ENCODE measurements around the gene SCARB1. TPM values are rescaled to one million over a fixed set of nuclear protein-coding genes. Genes with fewer than 3 reads are reported as not detected.

The SCARB1 gene
- total RNA-seq, 1 donor from 2014 or later = 10.2 TPM

DNA sequence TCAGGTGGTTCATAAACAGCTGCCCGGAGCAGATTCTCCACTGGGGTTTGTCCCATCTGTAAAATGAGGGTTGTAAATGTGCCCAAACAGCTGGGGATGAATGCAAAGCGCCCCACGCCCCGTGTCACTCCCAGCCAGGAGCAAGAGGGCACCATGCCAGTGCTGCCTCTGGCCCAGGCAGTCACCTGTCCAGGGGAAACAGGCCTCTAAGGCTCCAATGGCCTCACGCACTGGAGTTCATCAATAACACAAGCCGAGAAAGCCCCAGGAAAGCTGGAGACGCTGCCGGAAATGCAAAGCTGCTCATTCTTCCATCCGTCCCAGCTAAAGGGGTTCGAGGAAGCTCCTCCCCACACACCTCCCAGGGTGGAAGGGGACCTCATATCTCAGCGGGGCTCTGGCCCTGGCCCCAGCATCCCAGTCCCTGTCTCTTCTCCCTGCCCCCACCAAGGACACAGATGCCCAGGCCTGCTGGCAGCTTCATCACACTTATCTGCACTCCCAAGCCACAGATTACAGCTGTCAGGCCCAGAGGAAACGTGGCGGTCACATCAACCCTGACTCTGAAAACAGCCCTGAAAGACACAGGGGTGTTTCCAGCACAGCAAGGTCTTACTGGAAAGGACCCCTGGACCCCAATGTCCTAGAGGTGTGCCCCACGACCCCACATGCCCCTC is 21.5 kb downstream of the SCARB1 start:
- no peak for ATAC-seq

DNA sequence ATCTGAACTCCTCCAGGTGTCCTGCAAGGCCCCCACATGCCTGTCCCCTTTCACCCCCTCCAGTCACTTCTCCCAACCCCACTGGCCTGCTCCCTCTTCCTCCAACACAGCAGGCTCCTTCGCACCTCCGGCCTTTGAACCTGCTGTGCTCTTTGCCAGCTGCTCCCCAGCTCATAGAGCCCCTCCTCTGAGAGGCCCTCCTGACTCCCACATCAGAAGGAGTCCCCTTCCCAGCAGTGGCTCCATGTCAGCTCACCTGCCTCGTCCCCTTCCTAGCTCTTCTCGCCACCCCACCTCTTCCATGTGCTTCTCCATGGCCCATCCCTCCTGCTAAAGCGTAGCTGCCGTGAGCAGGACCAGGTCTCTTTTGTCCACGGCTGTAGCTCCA is 22.1 kb downstream of the SCARB1 start:
- ATAC-seq = no peak

DNA sequence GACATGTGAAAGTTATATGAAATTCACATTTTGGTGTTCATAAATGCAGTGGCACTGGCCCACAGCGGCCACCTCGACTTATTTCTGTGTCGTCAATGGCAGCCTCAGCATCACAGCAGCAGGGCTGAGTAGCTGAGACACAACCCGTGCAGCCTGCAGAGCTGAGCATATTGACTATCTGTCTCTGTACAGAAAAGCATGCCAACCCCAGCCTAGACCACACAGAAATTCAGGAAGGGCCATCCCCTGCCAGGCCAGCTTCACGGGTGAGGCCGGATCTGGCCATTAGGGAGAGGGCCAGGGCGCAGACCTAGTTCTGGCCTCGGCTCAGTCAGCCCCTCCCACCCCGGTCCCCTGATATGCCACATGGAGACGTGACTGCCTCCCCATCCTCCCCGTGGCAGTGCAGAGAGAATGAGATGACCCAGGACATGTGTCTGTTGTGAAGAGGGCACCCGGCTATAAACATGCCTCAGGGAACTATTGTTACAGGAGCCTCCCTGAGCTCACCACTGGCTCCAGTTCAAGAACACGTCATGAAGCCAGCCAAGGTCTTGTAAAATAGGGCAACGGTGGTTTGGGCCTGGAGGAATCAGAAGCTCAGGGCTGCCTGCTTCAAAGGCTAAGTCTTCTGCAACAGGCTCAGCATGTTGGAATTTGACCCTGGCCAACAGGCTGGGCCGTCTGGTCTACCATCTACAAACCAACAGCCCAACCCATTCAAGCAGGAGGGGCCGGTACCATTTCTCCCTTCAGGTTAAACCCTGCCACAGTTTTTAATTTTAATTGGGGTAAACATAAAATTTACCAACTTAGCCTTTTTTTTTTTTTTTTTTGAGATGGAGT is 25.5 kb downstream of the SCARB1 start:
- ATAC-seq = peak; percentile 82

DNA sequence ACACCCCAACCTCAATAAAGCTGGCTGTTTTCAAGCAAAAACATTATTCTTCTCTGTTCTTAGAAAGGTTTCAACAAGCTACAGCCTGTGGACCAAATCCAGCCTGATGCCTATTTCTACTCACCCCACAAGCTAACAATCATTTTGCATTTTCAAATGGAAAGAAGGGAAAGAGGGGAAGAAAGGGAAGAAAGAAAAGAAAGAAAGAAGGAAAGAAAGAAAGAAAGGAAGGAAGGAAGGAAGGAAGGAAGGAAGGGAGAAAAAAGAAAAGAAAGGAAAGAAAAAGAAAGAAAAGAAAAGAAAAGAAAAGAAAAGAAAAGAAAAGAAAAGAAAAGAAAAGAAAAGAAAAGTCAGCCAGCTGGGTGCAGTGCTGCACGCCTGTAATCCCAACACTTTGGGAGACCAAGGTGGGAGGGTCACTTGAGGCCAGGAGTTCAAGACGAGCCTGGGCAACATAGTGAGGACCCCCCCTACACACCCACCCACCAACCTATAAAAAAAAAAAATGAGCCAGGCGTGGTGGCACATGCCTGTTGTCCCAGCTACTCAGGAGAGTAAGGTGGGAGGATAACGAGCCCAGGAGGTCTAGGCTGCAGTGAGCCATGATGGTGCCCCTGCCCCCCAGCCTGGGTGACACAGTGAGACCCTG is 26.3 kb downstream of the SCARB1 start:
- ATAC-seq = no peak

DNA sequence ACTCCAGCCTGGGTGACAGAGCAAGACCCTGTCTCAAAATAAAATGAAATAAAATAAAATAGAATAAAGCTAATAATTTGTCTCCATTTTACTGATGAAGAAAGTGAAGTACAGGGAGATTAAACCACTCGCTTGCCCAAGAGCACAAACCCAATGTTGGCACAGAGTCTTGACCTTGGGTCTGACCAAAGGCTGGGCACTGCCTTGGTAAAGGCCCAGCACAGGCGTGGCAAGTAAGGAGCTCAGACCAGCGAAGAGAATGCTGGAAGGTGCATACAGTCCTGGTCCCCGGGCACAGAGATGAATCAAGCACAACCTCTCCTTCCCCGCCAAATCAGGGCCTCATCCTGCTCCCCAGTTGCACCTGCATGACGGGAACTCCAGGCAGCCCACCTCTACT is 26.9 kb downstream of the SCARB1 start:
- ATAC-seq = no peak

DNA sequence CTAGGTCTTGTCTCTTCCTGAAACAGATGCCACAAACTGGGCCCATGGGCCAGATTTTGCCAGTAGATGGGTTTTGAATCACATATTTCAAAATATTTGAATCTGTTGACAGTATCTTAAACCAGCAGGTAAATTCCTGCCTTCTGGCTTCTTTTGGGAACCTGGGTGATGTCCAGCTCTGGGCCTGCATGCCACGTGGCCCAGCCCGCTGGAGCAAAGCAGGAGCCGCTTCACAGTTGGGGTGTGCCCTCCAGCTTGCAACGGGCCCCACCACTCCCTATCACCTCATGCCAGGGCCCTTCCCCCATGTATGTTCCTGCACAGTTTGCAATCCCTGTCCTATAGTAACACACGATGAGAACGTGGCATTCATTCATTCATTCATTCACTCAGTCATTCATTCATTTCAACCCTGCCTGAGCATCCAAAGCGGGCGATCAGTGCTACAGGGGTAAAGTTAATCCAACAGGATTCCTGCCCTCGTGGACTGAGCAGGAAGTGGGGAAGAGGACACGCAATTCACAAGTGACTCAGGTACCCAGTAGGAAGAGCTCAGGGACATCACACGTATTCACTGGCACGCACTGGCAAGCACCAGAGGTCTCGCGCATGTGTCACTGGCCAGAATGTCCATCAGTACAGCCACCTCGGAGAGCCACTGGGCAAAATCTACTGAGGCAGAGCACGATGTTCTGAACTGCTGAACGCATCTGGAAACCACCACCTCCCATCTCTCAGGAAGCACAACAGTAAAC is 27.8 kb downstream of the SCARB1 start:
- ATAC-seq = no peak

DNA sequence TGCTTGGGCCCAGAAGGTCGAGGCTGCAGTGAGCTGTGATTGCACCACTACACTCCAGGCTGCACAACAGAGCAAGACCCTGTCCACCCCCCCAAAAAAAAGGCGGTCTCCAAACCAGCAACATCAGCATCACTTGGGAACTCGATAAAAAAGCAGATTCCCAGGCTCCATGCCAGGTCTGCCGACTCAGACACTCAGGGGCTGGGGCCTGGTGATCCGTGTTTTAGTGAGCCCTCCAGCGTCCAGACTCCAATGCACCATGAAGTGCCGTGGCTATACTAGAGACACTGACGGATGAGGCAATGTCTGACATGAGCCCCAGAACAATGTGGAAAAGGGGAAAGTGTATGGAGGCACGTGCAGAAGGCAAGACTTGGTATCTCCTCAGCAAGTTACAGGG is 28.8 kb downstream of the SCARB1 start:
- no peak for ATAC-seq

DNA sequence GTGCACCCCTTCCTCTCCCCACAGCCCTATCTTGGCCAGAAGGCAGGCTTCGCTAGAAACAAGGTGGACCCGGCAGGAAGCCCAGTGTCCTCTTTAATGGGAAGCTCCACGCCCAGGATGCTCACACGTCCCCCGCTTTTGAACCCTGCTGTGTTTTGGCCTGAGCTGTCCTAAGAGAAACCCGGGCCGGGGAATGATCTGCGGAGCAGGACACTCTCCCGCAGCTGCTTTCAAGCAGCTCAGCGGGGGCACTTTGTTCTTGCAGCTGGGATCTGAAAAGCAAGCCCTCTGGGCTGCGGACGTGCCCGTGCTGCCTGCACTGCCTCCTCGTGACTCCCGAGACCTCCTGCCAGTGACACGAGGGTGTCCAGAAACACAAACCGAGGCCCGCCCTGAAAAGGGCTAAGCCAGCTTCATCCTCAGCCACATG is 30.0 kb downstream of the SCARB1 start:
- no peak for ATAC-seq

DNA sequence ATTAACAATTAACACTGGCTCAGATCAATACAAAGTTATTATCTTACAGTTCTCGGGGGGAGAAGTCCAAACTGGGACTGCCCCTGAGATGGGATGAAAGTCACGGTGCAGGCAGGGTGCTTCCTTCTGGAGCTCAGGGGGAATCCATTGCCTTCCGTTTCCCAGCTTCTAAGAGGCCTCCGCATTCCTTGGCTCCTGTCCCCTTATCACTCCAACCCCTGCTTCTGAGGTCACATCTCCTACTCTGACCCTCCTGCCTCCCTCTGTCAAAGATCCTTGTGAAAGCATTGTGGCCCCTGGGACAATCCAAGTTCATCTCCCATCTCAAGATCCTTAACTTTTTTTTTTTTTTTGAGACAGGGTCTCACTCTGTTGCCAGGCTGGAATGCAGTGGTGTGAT is 30.8 kb downstream of the SCARB1 start:
- ATAC-seq = no peak

DNA sequence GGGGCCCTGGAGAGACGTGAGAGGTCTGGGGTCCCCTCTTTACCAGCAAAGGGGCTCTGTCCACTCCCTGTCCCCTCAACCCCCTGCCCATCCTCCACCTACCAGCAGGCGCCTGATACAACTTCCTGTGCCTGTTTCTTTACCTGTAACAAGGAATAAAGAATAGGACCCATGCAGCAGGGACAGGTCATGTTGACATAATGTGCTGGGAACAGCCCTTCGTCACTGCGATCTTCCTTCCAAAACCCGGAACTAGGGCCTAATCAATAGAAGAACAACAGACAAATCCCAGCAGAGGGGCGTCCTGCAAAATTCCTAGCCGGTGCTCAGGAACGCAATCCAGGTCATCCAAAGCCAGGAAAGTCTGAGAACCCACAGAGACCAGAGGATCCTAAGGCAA is 32.1 kb downstream of the SCARB1 start:
- ATAC-seq = no peak

DNA sequence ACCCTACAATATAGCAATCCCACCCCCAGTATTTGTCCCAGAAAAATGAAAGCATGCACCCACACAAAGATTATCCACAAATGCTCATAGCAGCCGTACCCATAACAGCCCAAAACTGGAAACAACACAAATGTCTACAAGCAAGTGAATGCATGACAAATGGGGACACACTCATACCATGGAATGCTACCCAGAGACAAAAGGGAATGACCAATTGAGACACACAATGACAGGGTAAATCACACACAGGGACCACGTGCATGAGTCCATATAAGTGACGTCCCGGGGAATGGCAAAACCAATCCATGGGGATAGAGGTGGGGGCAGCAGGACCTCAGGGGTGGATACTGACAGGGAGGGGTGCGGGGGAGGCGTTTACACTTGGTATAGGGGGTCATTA is 33.4 kb downstream of the SCARB1 start:
- no peak for ATAC-seq

DNA sequence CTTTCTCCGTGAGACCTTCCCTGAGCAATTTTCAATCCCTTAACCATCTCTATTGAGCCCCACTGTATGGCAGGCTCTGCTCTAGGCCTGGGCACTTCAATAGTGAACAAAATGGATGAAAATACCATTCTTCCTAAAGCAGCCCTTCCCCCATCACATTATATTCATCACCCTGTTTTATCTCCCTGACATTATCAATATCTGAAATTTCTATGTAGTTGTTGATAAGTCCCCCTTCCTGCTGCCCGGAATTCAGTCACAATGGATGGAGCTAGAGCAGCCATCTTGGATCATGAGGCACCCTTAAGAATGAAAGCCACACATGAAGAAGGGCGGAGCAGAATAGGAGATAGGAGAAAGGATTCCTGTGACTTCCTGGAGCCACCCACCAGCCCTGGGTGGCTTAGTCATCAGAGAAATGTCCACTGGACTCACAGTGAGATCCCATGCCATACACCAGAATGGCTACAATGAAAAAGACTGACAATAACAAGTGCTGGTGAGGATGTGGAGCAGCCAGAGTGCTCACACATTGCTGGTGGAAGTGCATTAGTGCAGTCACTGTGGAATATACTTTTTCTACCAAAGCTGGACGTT is 33.9 kb downstream of the SCARB1 start:
- no peak for ATAC-seq

DNA sequence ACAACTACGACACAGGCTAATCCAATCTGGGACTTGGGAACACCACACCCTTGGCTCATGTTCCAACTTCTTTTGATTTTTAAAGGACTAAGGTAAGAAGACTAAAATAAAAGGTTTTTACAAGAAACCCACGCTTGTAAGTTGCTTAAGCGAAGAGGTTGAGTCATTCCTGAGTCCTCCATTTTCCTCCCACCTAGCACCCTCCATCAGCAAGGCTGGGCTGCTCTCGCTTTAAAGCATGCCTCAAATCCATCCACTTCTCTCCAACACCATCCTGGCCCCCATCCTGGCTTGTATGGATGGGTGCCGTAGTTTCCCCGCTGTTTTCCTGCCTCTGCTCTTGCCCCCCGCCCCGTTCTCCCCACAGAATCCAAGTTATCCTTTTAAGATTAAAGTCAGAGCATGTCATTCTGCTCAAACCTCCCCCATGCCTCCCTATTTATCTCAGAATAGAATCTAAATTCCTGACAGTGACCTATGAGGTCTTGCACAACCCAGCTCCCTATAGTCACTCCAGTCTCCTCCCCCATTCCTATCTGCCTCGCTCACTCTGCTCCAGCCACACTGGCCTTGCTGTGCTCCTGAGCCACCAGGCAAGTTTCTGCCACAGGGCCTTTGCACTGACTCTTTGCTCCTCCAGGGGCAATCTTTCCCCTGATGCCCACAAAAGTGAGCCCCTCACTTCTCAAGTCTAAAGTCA is 34.5 kb downstream of the SCARB1 start:
- ATAC-seq = peak; percentile 91

DNA sequence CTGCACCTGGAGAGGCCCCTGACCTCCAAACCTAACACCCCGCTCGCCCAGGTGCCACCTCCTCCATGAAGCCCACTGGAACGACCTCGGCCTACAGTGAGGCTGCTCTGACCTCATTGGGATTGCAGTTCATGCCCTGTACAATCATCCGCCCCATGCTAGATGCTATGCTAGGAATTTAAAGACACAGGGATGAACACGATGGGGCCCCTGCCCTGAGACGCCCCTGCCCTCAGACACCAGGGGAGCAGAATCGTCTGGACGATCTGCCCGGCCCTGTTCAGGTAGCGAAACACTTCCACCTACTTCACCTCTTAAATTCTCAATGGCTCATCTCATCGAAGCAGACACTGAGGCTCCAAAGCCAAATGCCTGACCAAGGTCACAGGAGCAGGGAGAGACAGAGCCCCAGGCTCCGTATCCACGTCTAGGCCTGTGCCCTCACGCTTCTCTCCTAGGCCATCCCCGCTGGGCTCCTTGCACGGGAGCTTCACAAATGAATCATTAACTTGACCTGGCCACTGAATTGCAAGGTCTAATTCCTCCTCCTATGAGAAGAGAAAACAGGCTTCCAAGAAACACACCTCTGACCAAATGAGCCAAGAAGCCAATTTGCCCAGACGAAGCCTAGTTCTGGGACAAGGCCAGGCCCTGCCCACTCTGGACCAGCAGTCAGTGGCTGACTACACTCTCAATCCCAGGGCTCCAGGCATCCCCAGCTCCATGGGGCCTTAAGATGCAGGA is 35.2 kb downstream of the SCARB1 start:
- ATAC-seq = peak; percentile 70

DNA sequence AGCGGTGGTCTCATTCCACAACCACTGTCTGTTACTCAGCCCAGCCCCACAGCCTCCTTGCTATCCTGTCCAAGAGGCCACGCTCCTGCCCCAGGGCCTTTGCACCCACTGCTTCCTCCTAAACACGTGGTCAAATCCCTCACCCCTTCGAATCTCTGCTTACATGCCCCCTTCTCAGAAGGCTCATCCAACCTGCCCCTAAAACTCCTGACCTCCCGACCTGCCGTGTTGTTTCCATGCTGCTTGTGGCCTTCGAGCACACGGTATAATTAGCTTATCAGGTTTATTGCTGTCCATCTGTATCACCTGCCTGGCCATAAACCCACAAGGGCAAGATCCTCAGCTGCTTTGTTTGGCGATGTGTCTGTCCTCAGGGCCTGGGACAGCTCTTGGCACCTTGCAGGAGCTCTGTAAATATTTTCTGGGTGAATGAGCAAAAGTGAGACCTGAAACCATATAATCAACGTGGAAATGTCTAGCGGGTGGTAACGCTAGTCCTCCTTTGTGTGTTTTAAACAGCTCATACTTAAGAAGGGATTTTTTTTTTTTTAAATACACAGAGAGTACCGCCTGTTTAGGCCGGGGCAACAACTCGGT is 36.0 kb downstream of the SCARB1 start:
- no peak for ATAC-seq

DNA sequence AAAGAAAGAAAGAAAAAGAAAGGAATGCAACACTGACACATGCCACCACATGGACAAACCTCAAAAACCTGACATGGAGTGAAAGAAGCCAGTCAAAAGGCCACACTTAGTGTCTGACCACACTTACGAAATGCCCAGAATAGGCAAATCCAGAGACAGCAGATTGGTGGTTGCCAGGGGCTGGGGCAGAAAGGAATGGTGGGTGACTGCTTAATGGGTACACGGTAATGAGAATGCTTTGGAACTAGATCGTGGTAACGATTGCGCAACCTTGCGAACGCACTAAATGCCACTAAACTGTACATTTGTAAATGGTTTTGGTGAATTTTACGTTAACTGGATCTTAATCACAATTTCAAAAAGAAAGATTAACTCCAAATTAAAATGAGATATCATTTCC is 39.5 kb downstream of the SCARB1 start:
- no peak for ATAC-seq

DNA sequence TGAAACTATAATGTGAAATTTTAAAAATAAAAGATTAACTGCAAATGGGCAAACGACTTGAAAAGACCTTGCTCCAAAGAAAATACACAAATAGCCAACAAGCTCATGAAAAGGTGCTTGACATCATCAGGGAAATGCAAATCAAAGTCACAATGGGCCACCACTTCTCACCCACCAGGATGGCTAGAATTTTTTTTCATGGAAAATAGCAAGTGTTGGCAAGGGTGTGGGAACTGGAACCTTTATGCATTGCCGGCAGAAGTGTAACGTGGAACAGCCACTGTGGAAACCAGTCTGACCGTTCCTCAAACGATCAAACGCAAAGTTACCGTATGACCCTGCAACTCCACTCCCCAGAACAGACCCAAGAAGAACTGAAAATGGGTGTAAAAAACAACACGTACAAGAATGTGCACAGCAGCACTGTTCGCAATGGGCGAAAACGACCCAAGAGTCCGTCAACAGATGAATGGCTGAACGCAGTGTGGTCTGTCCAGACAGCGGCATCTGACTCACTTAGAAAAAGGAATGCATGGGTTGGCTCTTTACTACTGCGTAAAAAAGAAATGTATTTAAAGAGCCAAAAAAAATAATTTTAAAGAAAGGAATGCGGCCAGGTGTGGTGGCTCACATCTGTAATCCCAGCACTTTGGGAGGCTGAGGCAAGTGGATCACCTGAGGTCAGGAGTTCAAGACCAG is 40.2 kb downstream of the SCARB1 start:
- ATAC-seq = no peak

DNA sequence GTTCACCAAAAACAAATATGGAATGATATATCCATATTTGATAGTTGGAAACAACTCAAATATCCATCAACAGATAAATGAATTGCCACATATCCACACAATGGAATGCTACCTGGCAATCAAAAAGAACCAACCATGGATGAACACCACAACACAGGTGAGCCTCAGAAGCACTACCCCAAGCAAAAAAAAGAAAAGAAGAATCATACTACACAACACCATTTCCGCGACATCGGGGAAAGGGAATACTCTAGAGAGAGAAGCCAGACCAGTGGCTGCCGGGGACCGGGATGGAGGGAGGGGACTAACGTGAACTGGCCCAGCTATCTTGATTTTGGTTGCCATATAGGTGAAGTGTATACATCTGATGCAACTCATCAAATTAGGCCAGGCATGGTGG is 41.4 kb downstream of the SCARB1 start:
- ATAC-seq = no peak

DNA sequence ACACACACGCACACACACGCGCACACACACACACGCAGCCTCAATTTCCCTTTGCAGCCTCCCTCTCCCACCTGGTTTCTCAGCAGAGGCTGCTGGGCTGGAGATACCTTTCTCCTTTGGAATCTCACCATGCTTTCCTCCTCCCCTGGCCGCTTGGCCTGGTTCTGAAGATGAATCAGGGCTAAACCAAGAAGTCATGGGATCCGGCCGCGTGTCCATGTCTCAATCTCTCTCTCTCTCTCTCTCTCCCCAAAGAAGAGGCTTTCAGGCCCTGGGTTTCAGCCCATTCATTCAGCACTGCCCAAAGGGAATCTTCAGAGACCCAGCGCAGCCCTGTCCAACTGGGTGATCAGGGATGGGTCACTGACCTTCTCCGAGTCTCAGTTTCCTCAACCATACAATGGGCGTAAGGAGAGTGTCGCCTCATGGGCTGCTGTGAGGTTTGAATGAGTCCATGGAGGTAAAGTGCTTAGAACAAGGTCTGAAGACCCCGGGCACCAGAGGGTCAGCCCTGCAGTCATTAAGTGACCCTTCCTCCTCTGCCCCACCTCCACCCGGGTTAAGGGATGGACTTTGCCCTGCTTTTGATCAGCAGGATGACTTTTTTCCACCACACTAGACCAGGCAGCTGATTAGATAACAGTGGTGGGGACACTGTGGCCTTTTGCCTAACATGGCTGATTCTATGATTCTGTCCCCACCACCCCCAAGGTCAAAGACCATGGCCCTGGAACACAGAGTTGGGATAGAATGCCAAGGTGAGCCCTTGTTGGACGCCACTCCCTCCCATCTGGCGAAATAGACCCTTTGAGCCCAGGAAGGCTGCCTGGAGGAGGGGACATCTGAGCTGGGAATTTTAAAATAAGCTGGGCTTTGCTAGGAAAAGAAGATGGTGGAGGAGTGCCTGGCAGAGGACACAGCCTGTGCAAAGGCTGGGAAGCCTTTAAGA is 42.1 kb downstream of the SCARB1 start:
- ATAC-seq = no peak
